HepG2 (cell line): ENCODE data around the gene IL16. TPM values are rescaled to one million over a fixed set of nuclear protein-coding genes. Genes with fewer than 3 reads are reported as not detected.

Experiments used
- ATAC-seq: fragments of 200-7000 bp; cut with Tn5 transposase; 3 replicates; pipeline ENCODE4 v1.9.1; 2020; ENCODE audit warnings: mild to moderate bottlenecking, moderate library complexity
- BruUV-seq: library from RNA; stranded (reverse); fragments of 400-500 nt; replicated peaks from 2 replicates; lab custom pipeline; 2021; lab: Mats Ljungman, UMichigan
- CTCF ChIA-PET: fragments of 300-600 bp; formaldehyde crosslinking; extraction: SDS; loops from one replicate; lab custom pipeline; 2021; ENCODE audit warnings: low total read pairs, inconsistent platforms, low intra/inter-chr PET ratio; lab: Yijun Ruan, JAX
- POLR2A ChIA-PET: fragments of 350-600 bp; sonication (Branson Sonifier 250); formaldehyde crosslinking; loops from one replicate; lab custom pipeline; 2020; ENCODE audit warnings: antibody characterized with exemption, inconsistent platforms; lab: Yijun Ruan, JAX
- DNase-seq: peaks from one replicate; pipeline ENCODE4 v3.0.0-alpha.2; 2015; ENCODE audit warnings: low spot score
- FAIRE-seq: peaks from 3 replicates; lab custom pipeline; 2011; peaks lifted over from hg19 to GRCh38; lab: Jason Lieb, UNC
- H2AFZ ChIP-seq: one replicate; pipeline ENCODE4 v1.6.1; 2011; ENCODE audit warnings: low read length, inconsistent platforms
- H3K27ac ChIP-seq: fragments of 300-600 bp; 3 replicates; pipeline ENCODE4 v1.8.0; 2011; ENCODE audit warnings: mixed run types, mild to moderate bottlenecking, mixed read lengths, low read length, inconsistent platforms; ENCODE audit not compliant: insufficient read depth; ENCODE audit errors: extremely low read length
- H3K27me3 ChIP-seq, 2 experiments: fragments of 200-600 bp in 1 of 2; 2 replicates in 1 of 2; 3 replicates in 1 of 2; pipeline versions ENCODE4 v1.6.0 to v1.8.0; 2011; ENCODE audit warnings: low read length in 2 of 2, mild to moderate bottlenecking in 2 of 2, moderate library complexity in 2 of 2, inconsistent platforms in 1 of 2; ENCODE audit not compliant: insufficient read depth in 2 of 2, control insufficient read depth in 1 of 2
- H3K36me3 ChIP-seq, 2 experiments: fragments of 200-600 bp in 1 of 2; replicated peaks in 1 of 2; 2 replicates in 1 of 2; 3 replicates in 1 of 2; pipeline versions ENCODE4 v1.5.1 to v1.8.0; 2011; ENCODE audit warnings: low read length in 2 of 2, inconsistent platforms in 1 of 2; ENCODE audit not compliant: insufficient read depth in 2 of 2, control insufficient read depth in 1 of 2
- H3K4me1 ChIP-seq: 2 replicates; pipeline ENCODE4 v1.5.1; 2012; ENCODE audit warnings: low read length, inconsistent platforms; ENCODE audit not compliant: insufficient read depth
- H3K4me2 ChIP-seq: 2 replicates; pipeline ENCODE4 v1.6.0; 2011; ENCODE audit warnings: low read depth, low read length, inconsistent platforms
- H3K4me3 ChIP-seq, 3 experiments: fragments of 200-600 bp in 1 of 3; sonication (generic), shearing (Covaris generic) in 1 of 3; replicated peaks in 1 of 3; 2 replicates each; pipeline ENCODE4 v1.5.1; 2011 to 2016; ENCODE audit warnings: low read length in 3 of 3, inconsistent platforms in 2 of 3, low read depth in 2 of 3, mild to moderate bottlenecking in 2 of 3, control low read depth in 1 of 3, mixed read lengths in 1 of 3; ENCODE audit not compliant: insufficient read depth in 1 of 3
- H3K79me2 ChIP-seq: one replicate; pipeline ENCODE4 v1.6.1; 2011; ENCODE audit warnings: low read length, inconsistent platforms; ENCODE audit not compliant: insufficient read depth
- H3K9ac ChIP-seq: 2 replicates; pipeline ENCODE4 v1.6.0; 2011; ENCODE audit warnings: mild to moderate bottlenecking, low read depth, low read length, inconsistent platforms; ENCODE audit not compliant: insufficient read depth
- H3K9me3 ChIP-seq: 2 replicates; pipeline ENCODE4 v1.5.1; 2012; ENCODE audit warnings: mild to moderate bottlenecking, low read length
- H4K20me1 ChIP-seq: 2 replicates; pipeline ENCODE4 v1.6.0; 2011; ENCODE audit warnings: inconsistent platforms, mild to moderate bottlenecking, low read length, moderate library complexity; ENCODE audit not compliant: insufficient read depth
- HOXA3 ChIP-seq: sonication (generic); formaldehyde crosslinking; IDR thresholded peaks from 2 replicates; pipeline ENCODE4 v1.5.0; 2020; ENCODE audit warnings: missing genetic modification reagents
- JDP2 ChIP-seq: sonication (generic); formaldehyde crosslinking; IDR thresholded peaks from 2 replicates; pipeline ENCODE4 v1.8.1; 2022; ENCODE audit warnings: missing genetic modification reagents, borderline replicate concordance
- TCF12 ChIP-seq, 2 experiments: fragments of 450-650 bp in 1 of 2; sonication (generic) in 1 of 2; formaldehyde crosslinking in 1 of 2; IDR thresholded peaks; 2 replicates each; pipeline versions ENCODE4 v1.6.1 to v1.8.0; 2017 to 2022; ENCODE audit warnings: antibody characterized with exemption in 1 of 2, mild to moderate bottlenecking in 1 of 2, missing genetic modification reagents in 1 of 2, moderate library complexity in 1 of 2
- TSC22D2 ChIP-seq: sonication (generic); formaldehyde crosslinking; IDR thresholded peaks from 2 replicates; pipeline ENCODE4 v1.5.1; 2020; ENCODE audit warnings: missing genetic modification reagents, mild to moderate bottlenecking, borderline replicate concordance
- ZNF101 ChIP-seq: sonication (generic); formaldehyde crosslinking; IDR thresholded peaks from 2 replicates; pipeline ENCODE4 v1.4.0; 2020; ENCODE audit warnings: mild to moderate bottlenecking, low read depth, missing genetic modification reagents, borderline replicate concordance
- ZNF264 ChIP-seq: sonication (generic); formaldehyde crosslinking; IDR thresholded peaks from 2 replicates; pipeline ENCODE4 v1.4.0; 2020; ENCODE audit warnings: missing genetic modification reagents
- ZNF672 ChIP-seq: sonication (generic); formaldehyde crosslinking; IDR thresholded peaks from 2 replicates; pipeline ENCODE4 v1.8.1; 2022; ENCODE audit warnings: missing genetic modification reagents
- ZNF788 ChIP-seq: sonication (generic); formaldehyde crosslinking; IDR thresholded peaks from 2 replicates; pipeline ENCODE4 v1.5.0; 2020; ENCODE audit warnings: mild to moderate bottlenecking, missing genetic modification reagents, borderline replicate concordance
- WGBS: methylation state at CpG from one replicate; pipeline ENCODE4 v1.1.6; 2017; ENCODE audit warnings: low lambda C conversion rate; 5-methylcytosine and 5-hydroxymethylcytosine counted together
- in situ Hi-C: cut with HindIII; loops from 2 replicates; pipeline ENCODE4 v1.10.0; 2017; ENCODE audit warnings: low pct_unique_long_range_greater_than_20kb; ENCODE audit not compliant: extremely low pct_ligation_motif_present
- intact Hi-C: fragments of 100-400 bp; cut with micrococcal nuclease; formaldehyde crosslinking; loops from one replicate; pipeline ENCODE4 v1.10.0; 2022; ENCODE audit not compliant: unreplicated experiment
- polyA plus RNA-seq, 8 experiments: library from polyadenylated mRNA; depleted of rRNA in 3 of 8; stranded (reverse) in 7 of 8; unstranded in 1 of 8; fragments of >200 nt; fragmentation: Illumina TruSeq in 4 of 8; extraction: Trizol in 4 of 8; gene quantifications; 2 replicates each; pipeline versions ENCODE4 v1.2.1 to v1.2.3, GENCODE V29; 2011 to 2016; ENCODE audit warnings: low read depth in 4 of 8, missing spikeins in 1 of 8, mixed read lengths in 1 of 8; ENCODE audit not compliant: insufficient read depth in 1 of 8
- total RNA-seq, 5 experiments: library from RNA; depleted of rRNA; stranded (reverse); fragments of >200 nt; fragmentation: Illumina TruSeq; extraction: Trizol; gene quantifications; 2 replicates each; pipeline ENCODE4 v1.2.3, GENCODE V29; 2016; ENCODE audit warnings: low read depth in 1 of 5
- TF ChIP-seq, protein P1 (sequence below): sonication (generic); formaldehyde crosslinking; conservative IDR thresholded peaks from 2 replicates; pipeline ENCODE4 v1.8.0; 2022; ENCODE audit warnings: low read depth, missing genetic modification reagents
- TF ChIP-seq, protein P2 (sequence below): sonication (generic); formaldehyde crosslinking; IDR thresholded peaks from 2 replicates; pipeline ENCODE4 v1.8.0; 2022; ENCODE audit warnings: mild to moderate bottlenecking, missing genetic modification reagents, moderate library complexity
- TF ChIP-seq, protein P3 (sequence below): sonication (generic); formaldehyde crosslinking; IDR thresholded peaks from 2 replicates; pipeline ENCODE4 v1.4.0; 2020; ENCODE audit warnings: mild to moderate bottlenecking, low read depth, missing genetic modification reagents

IL16 gene
- total and polyA plus RNA-seq, 2 of the 13 experiments (the other 11 are each of a cell fraction or from before 2014, with no cell fraction given): 0.03 TPM; not detected in 1

DNA sequence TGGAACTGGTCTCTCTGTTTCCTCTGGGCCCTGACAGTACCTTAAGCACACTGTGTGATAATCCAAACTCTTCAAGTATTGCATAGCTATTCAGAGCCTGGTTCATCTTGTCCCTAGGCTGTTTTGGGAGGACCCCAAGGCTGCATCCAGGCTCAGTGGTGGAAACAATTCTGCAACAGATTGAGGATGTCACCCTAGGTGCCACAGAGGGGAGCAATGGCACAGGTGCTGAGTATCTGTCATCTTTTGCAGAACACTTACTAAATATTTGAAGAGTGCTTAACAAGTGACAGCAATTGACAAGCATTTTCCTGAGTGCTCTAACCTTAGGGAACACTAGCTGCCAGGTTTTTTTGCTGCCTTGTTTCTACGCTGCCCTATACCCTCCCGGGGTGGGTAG is 99.5 kb downstream of the IL16 start:
- intact Hi-C loops (no loop called here), in situ Hi-C loops (no loop called here)
- ChIA-PET POLR2A (no interaction called here), CTCF (no interaction called here)
- Histone ChIP-seq H3K27me3 (peaks cover 0 to 30% of the 10 kb centered on the region in 2 experiments; a peak in 2 of 5 replicates), H2AFZ (no peak overlapping the region), H3K9me3 (no peaks in the 10 kb centered on the region), H3K27ac (no peak overlapping the region), H3K4me1 (no peaks in the 10 kb centered on the region), H3K4me3 (no peak overlapping the region), H3K36me3 (no peaks in the 10 kb centered on the region), H3K4me2 (no peak overlapping the region), H3K79me2 (no peaks in the 10 kb centered on the region), H4K20me1 (no peaks in the 10 kb centered on the region), H3K9ac (no peak overlapping the region)
- FAIRE-seq (no peak), DNase-seq (no peak), ATAC-seq (no peak)
- no TSS peak for BruUV-seq
- TF ChIP-seq, protein P1, sequence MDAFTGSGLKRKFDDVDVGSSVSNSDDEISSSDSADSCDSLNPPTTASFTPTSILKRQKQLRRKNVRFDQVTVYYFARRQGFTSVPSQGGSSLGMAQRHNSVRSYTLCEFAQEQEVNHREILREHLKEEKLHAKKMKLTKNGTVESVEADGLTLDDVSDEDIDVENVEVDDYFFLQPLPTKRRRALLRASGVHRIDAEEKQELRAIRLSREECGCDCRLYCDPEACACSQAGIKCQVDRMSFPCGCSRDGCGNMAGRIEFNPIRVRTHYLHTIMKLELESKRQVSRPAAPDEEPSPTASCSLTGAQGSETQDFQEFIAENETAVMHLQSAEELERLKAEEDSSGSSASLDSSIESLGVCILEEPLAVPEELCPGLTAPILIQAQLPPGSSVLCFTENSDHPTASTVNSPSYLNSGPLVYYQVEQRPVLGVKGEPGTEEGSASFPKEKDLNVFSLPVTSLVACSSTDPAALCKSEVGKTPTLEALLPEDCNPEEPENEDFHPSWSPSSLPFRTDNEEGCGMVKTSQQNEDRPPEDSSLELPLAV: no peak
- 13% methylated on average over 2 of the region's 2 CpGs for WGBS

DNA sequence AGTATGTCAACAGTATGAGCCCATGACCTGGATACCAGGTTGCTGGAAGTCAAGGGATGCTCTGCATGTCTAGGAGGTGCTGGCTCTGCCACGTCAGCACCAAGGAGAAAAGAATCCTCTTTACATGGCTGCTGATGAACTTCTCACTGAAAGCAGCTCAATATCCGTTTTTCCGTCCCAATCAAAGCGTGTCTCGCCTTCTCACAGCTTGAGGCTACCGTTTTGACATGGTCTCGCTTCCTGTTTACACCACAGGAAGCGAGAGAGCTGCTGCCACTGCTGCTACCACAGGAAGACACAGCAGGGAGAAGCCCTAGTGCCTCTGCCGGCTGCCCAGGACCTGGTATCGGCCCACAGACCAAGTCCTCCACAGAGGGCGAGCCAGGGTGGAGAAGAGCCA is 100.0 kb downstream of the IL16 start:
- Histone ChIP-seq H3K27me3 (peaks cover 0 to 30% of the 10 kb centered on the region in 2 experiments; a peak in 2 of 5 replicates), H3K36me3 (no peaks in the 10 kb centered on the region), H3K9me3 (no peaks in the 10 kb centered on the region), H3K79me2 (no peaks in the 10 kb centered on the region), H2AFZ (no peak overlapping the region), H3K4me3 (no peak overlapping the region), H3K4me2 (no peak overlapping the region), H3K4me1 (no peaks in the 10 kb centered on the region), H3K9ac (no peak overlapping the region), H4K20me1 (no peaks in the 10 kb centered on the region), H3K27ac (no peak overlapping the region)
- ATAC-seq (no peak), DNase-seq (no peak), FAIRE-seq (no peak)
- intact Hi-C loops (no loop called here), in situ Hi-C loops (no loop called here)
- WGBS: 4% methylated on average over 11 of the region's 11 CpGs
- ChIA-PET CTCF (no interaction called here), POLR2A (no interaction called here)
- no TSS peak for BruUV-seq
- TF ChIP-seq ZNF101 (CRISPR knock-in tag) (no peak), HOXA3 (CRISPR knock-in tag) (no peak), ZNF788 (CRISPR knock-in tag) (no peak), JDP2 (CRISPR knock-in tag) (no peak), TCF12 (IDR thresholded peaks at IDR 0.05) (no peak), TCF12 (CRISPR knock-in tag; IDR thresholded peaks at IDR 0.05) (no peak), ZNF264 (CRISPR knock-in tag) (no peak), TSC22D2 (no peak), ZNF672 (no peak)
- TF ChIP-seq, protein P2, sequence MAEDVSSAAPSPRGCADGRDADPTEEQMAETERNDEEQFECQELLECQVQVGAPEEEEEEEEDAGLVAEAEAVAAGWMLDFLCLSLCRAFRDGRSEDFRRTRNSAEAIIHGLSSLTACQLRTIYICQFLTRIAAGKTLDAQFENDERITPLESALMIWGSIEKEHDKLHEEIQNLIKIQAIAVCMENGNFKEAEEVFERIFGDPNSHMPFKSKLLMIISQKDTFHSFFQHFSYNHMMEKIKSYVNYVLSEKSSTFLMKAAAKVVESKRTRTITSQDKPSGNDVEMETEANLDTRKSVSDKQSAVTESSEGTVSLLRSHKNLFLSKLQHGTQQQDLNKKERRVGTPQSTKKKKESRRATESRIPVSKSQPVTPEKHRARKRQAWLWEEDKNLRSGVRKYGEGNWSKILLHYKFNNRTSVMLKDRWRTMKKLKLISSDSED: no peak
- TF ChIP-seq, protein P3, sequence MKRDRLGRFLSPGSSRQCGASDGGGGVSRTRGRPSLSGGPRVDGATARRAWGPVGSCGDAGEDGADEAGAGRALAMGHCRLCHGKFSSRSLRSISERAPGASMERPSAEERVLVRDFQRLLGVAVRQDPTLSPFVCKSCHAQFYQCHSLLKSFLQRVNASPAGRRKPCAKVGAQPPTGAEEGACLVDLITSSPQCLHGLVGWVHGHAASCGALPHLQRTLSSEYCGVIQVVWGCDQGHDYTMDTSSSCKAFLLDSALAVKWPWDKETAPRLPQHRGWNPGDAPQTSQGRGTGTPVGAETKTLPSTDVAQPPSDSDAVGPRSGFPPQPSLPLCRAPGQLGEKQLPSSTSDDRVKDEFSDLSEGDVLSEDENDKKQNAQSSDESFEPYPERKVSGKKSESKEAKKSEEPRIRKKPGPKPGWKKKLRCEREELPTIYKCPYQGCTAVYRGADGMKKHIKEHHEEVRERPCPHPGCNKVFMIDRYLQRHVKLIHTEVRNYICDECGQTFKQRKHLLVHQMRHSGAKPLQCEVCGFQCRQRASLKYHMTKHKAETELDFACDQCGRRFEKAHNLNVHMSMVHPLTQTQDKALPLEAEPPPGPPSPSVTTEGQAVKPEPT (CRISPR knock-in tag): no peak
